Adipose tissue (tissue), 3 donors: ENCODE results near the gene C9orf43. TPM values are rescaled to one million over a fixed set of nuclear protein-coding genes. Genes with fewer than 3 reads are reported as not detected.
"Not testable (repeated sequence)": the region's sequence is repeated elsewhere in the genome, so short reads cannot be mapped to it uniquely, and the experiment has no call there.

Experiments used
- H3K27ac ChIP-seq: one replicate; pipeline ENCODE4 v1.5.1; 2013; ENCODE audit warnings: low read depth, low read length
- WGBS, 3 donors: extraction: QIAGEN DNeasy Blood & Tissue Kit; methylation state at CpG; one replicate each; pipeline ENCODE4 v1.1.7; 2013; 5-methylcytosine and 5-hydroxymethylcytosine counted together
- polyA plus RNA-seq, 3 donors: library from polyadenylated mRNA; stranded (reverse); fragments of 200-250 nt; gene quantifications; one replicate each; pipeline ENCODE4 v1.2.3, GENCODE V29; 2013
- donor health status: healthy with polysubstance abuse.
- donor health status: Bipolar disorder and iron deficiency.
- donor health status: healthy.

The C9orf43 gene
- polyA plus RNA-seq, 3 donors = 0.24 to 0.45 (median 0.42) TPM

DNA sequence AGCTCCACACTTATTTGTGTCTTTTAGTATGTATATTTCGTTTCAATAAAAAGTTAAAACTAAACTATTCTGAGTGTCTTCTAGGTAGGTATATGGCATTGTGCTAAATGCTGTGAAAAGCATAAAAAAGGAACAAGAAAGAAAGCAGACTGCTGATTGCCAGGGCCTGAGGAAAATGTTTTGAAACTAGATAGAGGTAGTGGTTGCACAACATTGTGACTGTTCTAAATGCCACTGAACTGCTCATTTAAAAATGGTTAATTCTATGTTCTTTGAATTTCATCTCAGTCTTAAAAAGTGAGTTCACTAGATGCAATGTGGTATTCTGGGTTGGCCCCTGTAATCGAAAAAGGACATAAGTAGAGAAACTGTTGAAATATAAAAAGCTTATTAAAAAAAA lies 6.9 kb upstream of the C9orf43 start:
- 54 to 77% (median 54%) methylated on average over 2 of the region's 2 CpGs for WGBS, 3 donors
- no peak overlapping the region for H3K27ac ChIP-seq

DNA sequence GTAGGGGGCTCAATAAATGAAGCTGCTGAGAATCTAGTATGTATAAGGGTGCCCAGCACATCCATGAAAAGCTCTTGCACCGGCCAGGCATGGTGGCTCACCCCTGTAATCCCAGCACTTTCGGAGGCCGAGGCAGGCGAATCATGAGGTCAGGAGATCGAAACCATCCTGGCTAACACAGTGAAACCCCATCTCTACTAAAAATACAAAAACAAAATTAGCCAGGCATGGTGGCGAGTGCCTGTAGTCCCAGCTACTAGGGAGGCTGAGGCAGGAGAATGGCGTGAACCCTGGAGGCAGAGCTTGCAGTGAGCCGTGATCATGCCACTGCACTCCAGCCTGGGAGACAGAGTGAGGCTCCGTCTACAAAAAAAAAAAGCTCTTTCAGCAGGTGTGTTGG lies 4.2 kb upstream of the C9orf43 start:
- not testable (repeated sequence) for H3K27ac ChIP-seq
- 79 to 92% (median 89%) methylated on average over 9 of the region's 9 CpGs for WGBS, 3 donors

DNA sequence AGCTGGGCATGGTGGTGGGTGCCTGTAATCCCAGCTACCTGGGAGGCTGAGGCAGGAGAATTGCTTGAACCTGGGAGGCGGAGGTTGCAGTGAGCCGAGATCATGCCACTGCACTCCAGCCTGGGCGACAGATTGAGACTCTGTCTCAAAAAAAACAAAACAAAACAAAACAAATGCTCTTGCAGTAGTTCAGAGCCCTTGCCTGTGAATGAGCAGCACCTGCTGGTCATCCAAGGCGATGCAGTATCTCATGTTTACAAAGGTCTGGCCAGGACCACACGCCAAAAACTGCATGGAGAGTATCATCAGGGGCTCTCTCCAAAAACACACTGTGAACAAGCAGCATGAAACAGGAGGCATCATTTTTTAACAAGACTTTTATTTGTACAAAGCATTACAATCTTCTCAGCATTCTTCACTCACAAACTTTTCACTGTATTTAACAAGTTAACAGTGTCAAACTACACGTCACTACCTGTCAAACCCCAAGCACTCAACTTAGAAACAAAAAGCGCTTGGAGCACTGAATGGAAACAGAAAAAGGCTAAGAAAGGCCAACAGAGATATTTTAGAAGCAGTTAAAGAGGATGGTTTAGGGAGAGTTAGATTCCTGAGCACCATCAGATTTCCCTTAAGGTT lies 3.6 kb upstream of the C9orf43 start:
- not testable (repeated sequence) for H3K27ac ChIP-seq
- WGBS, 3 donors = 24 to 34% (median 32%) methylated on average over 6 to 7 of the region's 7 CpGs

DNA sequence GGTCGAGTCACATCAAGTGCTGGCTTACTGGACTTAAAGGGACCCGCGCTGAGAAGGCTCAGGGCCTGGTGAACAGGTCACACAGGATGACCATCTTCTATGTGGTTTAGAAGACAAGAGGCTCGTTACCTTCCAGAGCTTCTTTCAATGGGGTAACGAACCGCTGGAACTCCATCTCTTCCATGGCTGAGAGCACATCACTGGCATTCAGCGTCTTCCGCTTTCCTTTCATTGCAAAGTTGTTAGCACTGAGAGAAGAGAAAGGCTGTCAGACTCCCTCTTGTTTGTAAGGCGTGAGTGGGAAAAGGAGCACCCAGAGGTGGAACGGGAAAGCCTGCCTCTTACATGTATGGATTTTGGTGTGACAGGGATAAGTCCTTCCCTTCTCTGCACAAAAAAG lies 1.1 kb upstream of the C9orf43 start:
- no peak overlapping the region for H3K27ac ChIP-seq
- 26 to 39% (median 36%) methylated on average over 10 of the region's 10 CpGs for WGBS, 3 donors

DNA sequence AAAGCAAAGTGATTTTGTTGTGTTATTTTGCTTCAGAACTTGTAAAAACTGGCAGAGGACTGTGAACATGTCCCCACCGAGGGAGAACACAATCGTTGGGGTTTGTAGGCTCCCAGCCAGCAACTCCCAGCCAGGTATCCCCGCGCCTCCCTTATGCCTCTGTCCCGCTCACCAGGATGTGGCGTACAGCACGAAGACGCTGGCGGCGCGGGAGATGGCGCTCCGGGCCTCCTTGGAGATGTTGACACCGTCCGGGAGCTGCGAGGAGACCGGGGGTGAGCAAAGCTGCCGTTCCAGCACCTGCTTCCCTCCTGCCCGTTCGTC lies 702 bp upstream of the C9orf43 start:
- 0 to 1% (median 0%) methylated on average over 19 to 20 of the region's 20 CpGs for WGBS, 3 donors
- no peak overlapping the region for H3K27ac ChIP-seq

DNA sequence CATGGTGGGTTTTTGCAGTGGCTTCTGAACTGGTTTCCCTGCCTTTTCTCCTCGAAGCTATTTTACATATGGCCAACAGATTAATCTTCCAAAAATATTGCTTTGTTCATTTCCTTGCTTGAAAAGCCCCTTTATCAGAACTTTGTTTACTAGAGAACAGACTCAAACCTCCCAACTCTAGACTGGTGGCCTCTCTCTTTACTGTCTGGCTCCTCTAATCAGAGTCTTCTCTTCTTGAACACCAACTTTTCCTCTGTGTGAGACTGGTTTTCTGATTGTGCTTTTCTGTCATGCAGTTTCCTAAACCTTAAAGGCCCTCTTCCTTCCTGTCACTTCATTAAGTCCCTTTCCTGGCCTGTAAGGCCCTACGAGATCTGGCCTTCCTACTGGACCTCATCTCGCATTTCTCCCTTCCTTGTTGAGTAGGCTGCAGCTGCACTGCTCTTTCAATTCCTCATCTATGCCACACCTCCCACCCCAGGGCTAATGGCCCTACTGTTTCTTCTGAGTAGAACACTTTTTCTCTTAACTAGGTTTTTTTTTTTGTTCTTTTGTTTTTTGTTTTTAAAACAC lies 5.7 kb downstream of the C9orf43 start:
- 38 to 58% (median 53%) methylated on average over 3 of the region's 3 CpGs for WGBS, 3 donors
- H3K27ac ChIP-seq = no peak overlapping the region

DNA sequence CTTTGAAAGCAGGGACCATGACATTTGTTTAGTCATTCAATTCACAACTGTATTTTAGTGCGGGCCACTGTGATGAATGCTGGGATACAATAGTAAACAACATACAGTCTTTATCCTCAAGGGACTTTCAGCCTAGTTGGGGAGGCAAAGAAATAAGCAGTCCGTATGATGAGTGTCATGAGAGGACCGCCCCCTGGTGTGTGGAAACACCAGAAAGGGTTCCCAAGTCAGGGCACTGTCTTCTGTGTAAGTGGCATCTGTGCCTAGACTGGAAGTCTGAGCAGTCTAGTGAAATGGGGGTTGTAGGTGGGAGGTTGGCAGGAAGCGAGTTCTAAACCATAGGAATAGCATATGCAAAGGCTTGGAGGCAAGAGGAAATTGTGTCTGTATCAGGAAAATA lies 6.8 kb downstream of the C9orf43 start:
- 72 to 77% (median 74%) methylated on average over 4 of the region's 4 CpGs for WGBS, 3 donors
- no peak overlapping the region for H3K27ac ChIP-seq

DNA sequence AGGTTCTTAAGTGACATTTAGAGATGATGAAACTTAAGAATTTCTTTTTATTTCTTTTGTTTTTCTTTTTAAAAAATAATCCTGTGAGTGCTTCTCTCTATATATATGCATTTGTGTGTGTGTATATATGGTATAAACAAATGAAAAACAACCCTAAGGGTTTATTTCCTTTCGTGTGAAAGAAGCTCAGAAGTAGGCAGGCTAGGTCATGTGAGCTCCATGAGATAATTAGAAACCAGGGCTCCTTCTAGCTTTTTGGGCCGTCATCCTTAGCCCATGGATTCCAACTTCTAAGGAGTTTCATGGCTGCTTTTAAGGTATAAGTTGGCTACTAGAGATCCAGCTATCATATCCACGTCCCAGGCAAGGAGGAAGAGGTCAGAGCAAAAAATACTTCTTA lies 11.2 kb downstream of the C9orf43 start:
- H3K27ac ChIP-seq = no peak overlapping the region
- 69 to 76% (median 70%) methylated on average over 3 of the region's 3 CpGs for WGBS, 3 donors

DNA sequence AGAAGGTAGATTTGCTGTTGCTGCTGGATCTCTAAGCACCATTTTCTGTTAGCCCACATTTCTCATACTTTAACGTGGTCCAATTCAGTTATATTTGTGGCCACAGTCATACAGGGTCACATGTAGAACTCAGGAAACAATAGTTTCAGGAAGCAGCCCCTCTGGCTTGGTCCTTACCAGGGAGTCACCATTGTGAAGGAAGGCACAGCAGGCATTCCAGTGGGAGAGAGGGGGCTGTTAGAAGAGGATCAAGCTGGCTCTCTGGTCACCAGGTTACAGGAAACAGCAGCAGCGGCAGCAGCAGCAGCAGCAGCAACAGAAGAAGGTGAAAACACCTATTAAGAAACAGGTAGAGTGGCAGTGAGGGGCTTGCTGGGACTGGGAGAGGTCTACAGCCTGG lies 14.5 kb downstream of the C9orf43 start:
- 31 to 59% (median 31%) methylated on average over 2 of the region's 2 CpGs for WGBS, 3 donors
- no peak overlapping the region for H3K27ac ChIP-seq

DNA sequence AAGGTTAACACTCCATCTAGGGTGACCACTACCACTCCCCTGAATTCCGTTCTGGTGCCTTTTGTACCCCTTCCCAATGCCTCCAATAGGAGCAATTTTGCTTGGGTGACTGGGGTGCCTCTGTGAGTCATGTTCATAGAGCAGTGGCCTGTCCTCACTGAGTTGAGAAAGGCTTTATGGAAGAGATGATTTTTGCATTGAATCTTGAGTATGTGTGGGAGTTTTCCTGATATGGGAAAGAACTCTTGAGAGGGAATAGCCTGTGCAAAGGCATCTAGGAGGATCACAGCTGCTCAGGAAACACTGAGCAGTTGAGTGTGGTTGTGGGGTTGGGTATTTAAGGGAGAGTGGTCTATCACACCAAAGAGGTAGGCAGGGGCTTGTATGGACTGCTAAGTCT lies 16.2 kb downstream of the C9orf43 start:
- 38 to 82% (median 56%) methylated on average over 1 of the region's 1 CpG for WGBS, 3 donors
- no peak overlapping the region for H3K27ac ChIP-seq

DNA sequence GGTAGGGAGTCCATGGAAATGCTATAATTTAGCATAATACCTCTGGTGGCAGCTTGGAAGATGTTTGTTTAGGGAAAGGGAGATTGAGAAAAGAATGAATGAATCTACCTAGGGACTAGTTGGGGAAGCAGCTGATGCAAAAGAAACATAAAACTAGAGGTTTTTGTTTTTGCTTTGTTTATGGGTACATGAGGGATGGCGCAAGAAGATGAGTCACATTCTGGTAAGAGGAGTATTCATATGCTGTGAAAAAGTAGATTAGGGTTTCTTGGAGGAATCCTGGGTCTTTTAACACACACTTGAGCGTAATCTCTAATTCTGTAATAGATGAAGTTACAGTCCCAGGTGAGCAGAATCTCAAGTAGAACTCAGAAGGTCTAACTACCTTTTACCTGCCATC lies 17.1 kb downstream of the C9orf43 start:
- WGBS, 3 donors = 93 to 98% (median 93%) methylated on average over 2 of the region's 2 CpGs
- H3K27ac ChIP-seq = no peak overlapping the region

DNA sequence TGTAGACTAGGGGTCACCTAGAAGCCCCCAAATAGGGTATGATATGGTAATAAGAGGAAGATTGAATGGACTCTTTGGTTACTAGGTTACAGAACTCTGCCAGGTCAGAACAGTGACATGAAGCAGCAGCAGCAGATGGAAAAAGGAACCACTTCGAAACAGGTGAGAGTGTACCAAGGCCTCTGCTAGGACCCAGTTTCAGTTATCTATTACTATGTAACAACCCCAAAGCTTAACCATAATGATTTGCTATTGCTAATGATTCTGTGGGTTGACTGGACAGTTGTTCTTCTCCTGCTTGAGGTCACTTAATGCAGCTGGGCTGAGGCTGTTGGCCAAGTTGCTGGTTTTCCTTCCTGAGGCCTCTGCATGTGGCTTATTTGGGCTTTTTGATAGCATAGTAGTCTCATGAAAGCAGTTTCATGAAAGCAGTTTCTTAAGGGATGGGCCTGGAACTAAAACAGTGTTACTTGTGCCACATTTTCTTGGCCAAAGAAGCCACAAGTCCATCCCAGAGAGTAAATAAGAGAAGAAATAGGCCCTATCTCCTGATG lies 17.6 kb downstream of the C9orf43 start:
- WGBS, 3 donors = 80 to 89% (median 83%) methylated on average over 1 of the region's 1 CpG
- H3K27ac ChIP-seq = no peak overlapping the region

DNA sequence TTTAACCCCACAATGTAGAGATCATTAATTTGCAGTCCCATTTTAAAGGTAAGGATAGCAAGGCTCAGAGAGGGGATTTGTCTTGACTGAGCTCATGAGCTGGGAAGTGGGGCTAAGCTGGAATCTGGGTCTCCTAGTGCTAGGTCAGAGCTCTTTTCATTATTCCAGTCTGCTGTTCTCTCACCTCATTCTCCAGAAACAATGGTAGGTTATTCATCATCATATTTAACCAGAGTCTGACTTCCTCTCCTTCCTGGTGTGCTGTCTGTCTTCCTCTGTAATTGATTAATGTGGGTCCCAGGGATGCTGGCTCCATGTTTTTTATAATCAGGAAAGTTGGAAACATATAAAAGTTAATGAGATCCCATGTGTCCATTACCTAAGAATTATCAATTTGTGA lies 20.6 kb downstream of the C9orf43 start:
- H3K27ac ChIP-seq = no peak overlapping the region

DNA sequence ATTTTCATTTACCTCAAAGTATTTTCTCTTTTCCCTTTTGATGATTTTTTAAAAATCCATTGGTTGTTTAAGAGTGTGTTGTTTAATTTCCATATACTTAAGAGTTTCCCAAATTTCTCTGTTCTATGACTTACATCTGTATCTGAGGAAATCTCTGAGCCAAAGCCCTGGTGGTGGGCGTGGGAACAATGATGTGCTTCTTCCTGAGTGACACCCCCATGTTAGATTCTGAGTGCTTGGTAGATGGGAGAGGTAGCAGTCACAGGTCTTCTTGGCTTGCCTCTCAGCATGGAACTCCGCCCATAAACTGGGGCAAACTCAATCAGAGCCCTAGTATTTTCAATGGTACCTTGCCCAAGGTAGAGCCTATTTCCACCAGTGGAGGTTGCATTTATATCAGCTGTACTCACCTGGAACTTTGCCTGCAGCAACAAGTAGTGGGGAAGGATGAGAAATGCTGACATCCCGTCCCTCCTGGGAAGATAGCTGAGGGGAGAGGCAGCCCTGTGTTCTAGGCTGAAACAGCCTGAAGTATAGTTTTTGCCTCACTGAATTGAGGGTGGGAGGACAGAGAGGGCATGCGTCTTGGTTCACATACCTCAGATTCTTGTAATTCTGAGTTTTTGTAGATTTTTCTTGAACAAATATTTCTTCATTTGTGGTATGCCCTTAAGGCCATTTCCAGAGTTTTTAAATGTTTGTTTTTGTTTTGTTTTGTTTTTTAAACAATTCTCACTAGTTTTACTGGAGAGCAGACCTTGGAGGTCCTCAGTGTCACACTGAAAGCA lies 26.4 kb downstream of the C9orf43 start:
- WGBS, 3 donors = 77 to 79% (median 77%) methylated on average over 4 of the region's 4 CpGs
- H3K27ac ChIP-seq = no peak overlapping the region

DNA sequence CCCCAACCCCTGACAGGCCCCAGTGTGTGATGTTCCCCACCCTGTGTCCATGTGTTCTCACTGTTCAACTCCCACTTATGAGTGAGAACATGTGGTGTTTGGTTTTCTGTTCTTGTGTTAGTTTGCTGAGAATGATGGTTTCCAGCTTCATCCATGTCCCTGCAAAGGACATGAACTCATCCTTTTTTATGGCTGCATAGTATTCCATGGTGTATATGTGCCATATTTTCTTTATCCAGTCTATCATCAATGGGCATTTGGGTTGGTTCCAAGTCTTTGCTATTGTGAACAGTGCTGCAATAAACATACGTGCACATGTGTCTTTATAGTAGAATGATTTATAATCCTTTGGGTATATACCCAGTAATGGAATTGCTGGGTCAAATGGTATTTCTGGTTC lies 27.2 kb downstream of the C9orf43 start:
- H3K27ac ChIP-seq = not testable (repeated sequence)
- 80 to 97% (median 83%) methylated on average over 1 of the region's 1 CpG for WGBS, 3 donors

DNA sequence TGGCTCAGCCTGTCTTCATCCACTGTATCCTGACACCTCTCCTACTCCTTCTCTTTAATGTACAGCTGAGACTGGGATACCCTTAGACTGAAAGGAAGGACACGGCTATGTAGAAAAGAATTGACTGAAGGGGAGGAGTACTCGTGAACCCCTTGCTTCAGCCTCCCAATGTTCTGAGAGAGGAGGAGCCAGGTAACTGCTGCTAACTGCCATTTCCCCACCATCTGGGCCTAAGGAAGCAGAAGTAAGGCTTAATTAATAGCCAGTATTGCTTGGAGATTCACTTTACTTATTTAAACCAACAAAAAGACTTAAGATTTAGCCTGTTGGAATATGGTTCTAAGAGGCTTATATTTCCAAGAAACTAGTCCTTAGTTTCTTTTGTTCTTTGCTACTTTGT lies 34.2 kb downstream of the C9orf43 start:
- H3K27ac ChIP-seq = no peak overlapping the region
- WGBS, 3 donors = 55 to 87% (median 61%) methylated on average over 2 of the region's 2 CpGs

DNA sequence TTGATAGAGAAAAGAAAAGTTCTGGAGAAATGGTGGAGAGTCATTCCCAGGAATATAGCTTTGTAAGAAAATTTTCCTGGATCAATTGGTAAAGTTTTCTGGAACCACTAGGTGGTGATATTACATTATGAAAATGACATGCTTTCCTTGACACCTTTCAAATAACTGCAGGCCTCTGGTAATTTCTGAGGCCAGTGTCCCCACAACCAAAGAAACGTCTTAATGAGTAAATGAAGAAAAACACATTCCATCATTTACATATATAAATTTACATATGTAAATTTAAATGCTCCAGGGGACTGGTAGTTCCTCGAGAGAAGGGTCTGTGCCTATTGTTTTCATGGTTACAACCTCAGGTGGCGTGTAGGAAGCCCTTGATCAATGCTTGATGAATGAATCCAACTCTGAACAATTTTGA lies 35.8 kb downstream of the C9orf43 start:
- WGBS, 3 donors = 56 to 60% (median 60%) methylated on average over 3 of the region's 3 CpGs
- no peak overlapping the region for H3K27ac ChIP-seq

DNA sequence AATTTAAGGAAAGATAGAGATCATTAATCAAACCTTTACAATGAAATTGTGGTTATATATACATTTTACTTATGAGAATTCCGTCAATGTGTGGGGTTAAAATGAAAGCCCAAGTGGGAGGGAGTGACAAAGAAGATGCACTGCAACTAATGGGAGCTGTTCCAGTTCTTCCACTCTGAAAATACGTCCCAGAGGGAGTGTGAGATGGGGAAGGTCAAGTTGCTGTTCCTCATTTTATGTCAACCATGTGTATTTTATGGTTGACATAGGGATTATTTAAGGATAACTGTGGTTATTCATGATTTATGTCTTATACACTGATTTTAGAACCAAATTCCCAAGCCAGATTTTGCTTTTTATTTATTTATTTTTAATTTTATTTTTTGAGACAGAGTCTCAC lies 38.8 kb downstream of the C9orf43 start:
- no peak overlapping the region for H3K27ac ChIP-seq
- WGBS, 3 donors = 39 to 73% (median 59%) methylated on average over 2 of the region's 2 CpGs

DNA sequence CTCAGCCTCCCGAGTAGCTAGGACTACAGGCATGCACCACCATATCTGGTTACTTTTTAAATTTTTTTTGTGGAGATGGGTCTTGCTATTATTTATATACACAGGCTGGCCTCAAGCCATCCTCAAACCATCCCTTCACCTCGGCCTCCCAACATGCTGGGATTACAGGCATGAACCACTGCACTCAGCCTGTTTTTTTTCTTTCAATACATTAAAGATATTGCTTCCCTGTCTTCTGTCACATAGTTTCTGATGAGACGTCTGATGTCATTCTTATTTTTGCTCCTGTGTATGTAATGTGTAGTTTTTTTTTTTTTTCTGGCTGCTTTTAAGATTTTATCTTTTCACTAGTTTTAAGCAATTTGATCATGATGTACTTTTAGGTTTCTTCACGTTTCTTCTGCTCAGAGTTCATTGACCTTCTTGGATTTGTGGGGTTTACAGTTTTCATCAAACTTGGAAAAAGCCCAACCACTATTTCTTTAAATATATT lies 41.6 kb downstream of the C9orf43 start:
- WGBS, 3 donors = 74 to 77% (median 76%) methylated on average over 4 of the region's 4 CpGs
- H3K27ac ChIP-seq = no peak overlapping the region
